H1 (cell line): ENCODE measurements around the gene PLLP. TPM values are rescaled to one million over a fixed set of nuclear protein-coding genes. Genes with fewer than 3 reads are reported as not detected.
"Not testable (repeated sequence)": the region's sequence is repeated elsewhere in the genome, so short reads cannot be mapped to it uniquely, and the experiment has no call there.

Experiments used
- CTCF ChIA-PET: fragments of 300-600 bp; sonication (Branson Sonifier 250); formaldehyde crosslinking; loops from one replicate; lab custom pipeline; 2021; ENCODE audit not compliant: partially characterized antibody; lab: Charles Lee
- POLR2A ChIA-PET: fragments of 300-600 bp; sonication (Branson Sonifier 250); formaldehyde crosslinking; loops from one replicate; lab custom pipeline; 2021; ENCODE audit warnings: inconsistent platforms; ENCODE audit not compliant: partially characterized antibody; lab: Charles Lee
- DNase-seq, 2 experiments: peaks; one replicate each; pipeline versions ENCODE4 v3.0.0 to v3.0.0-alpha.2; 2010 to 2022; ENCODE audit warnings: low spot score in 2 of 2, low read depth in 1 of 2, mixed read lengths in 1 of 2
- FAIRE-seq: peaks from 2 replicates; lab custom pipeline; 2011; peaks lifted over from hg19 to GRCh38; lab: Jason Lieb, UNC
- H2AFZ ChIP-seq: 2 replicates; pipeline ENCODE4 v1.8.1; 2012; ENCODE audit warnings: low read length, inconsistent platforms
- H2AK5ac ChIP-seq: 2 replicates; pipeline ENCODE4 v1.6.1; 2013; ENCODE audit warnings: low read depth, low read length
- H2BK120ac ChIP-seq: replicated peaks from 2 replicates; pipeline ENCODE3; 2013; ENCODE audit warnings: low read depth, low read length, inconsistent platforms
- H2BK12ac ChIP-seq: 2 replicates; pipeline ENCODE4 v1.6.1; 2013; ENCODE audit warnings: low read depth, low read length
- H2BK15ac ChIP-seq: 2 replicates; pipeline ENCODE4 v1.6.1; 2013; ENCODE audit warnings: low read length
- H2BK20ac ChIP-seq: 2 replicates; pipeline ENCODE4 v1.6.1; 2013; ENCODE audit warnings: low read length
- H2BK5ac ChIP-seq: 2 replicates; pipeline ENCODE4 v1.6.1; 2013; ENCODE audit warnings: low read depth, low read length
- H3K14ac ChIP-seq: 2 replicates; pipeline ENCODE4 v1.6.1; 2013; ENCODE audit warnings: inconsistent platforms; ENCODE audit not compliant: insufficient read length
- H3K18ac ChIP-seq: 2 replicates; pipeline ENCODE4 v1.6.1; 2013; ENCODE audit warnings: low read length; ENCODE audit errors: extremely low read depth
- H3K23ac ChIP-seq: 2 replicates; pipeline ENCODE4 v1.6.1; 2013; ENCODE audit warnings: inconsistent platforms; ENCODE audit not compliant: insufficient read length
- H3K23me2 ChIP-seq: 2 replicates; pipeline ENCODE4 v1.6.1; 2013; ENCODE audit warnings: low read depth, low read length
- H3K27ac ChIP-seq: 2 replicates; pipeline ENCODE4 v1.6.1; 2011; ENCODE audit warnings: low read depth, low read length, inconsistent platforms
- H3K27me3 ChIP-seq, 4 experiments: replicated peaks in 1 of 4; 1 replicate in 1 of 4; 2 replicates in 3 of 4; pipeline versions ENCODE4 v1.6.1 to v1.8.1; 2011 to 2013; ENCODE audit warnings: low read length in 3 of 4, mild to moderate bottlenecking in 3 of 4, inconsistent platforms in 2 of 4, mixed read lengths in 2 of 4, moderate library complexity in 1 of 4; ENCODE audit not compliant: control insufficient read depth in 3 of 4, insufficient read depth in 3 of 4; ENCODE audit errors: extremely low read depth in 1 of 4
- H3K36me3 ChIP-seq, 4 experiments: 2 replicates each; pipeline versions ENCODE4 v1.6.1 to v1.8.1; 2011 to 2013; ENCODE audit warnings: mild to moderate bottlenecking in 4 of 4, low read length in 3 of 4, moderate library complexity in 2 of 4, control low read depth in 1 of 4, inconsistent platforms in 1 of 4; ENCODE audit not compliant: insufficient read depth in 4 of 4, control insufficient read depth in 2 of 4
- H3K4ac ChIP-seq: replicated peaks from 2 replicates; pipeline ENCODE3; 2013; ENCODE audit warnings: low read length, low read depth, mixed read lengths, inconsistent platforms; ENCODE audit not compliant: insufficient read length
- H3K4me1 ChIP-seq, 4 experiments: replicated peaks in 1 of 4; 1 replicate in 1 of 4; 2 replicates in 3 of 4; pipeline versions ENCODE4 v1.6.1 to v1.8.1; 2011 to 2013; ENCODE audit warnings: low read length in 3 of 4, inconsistent platforms in 2 of 4, mixed read lengths in 1 of 4; ENCODE audit not compliant: insufficient read depth in 4 of 4, control insufficient read depth in 3 of 4
- H3K4me2 ChIP-seq, 2 experiments: 2 replicates each; pipeline versions ENCODE4 v1.6.1 to v1.8.1; 2011 to 2013; ENCODE audit warnings: low read depth in 2 of 2, low read length in 2 of 2, control low read depth in 1 of 2, inconsistent platforms in 1 of 2, mild to moderate bottlenecking in 1 of 2; ENCODE audit not compliant: insufficient read depth in 1 of 2
- H3K4me3 ChIP-seq, 4 experiments: fragments of 200-600, 300-600 bp in 1 of 4; sonication (generic), shearing (Covaris generic), sonication (Bioruptor Twin) in 1 of 4; 2 replicates each; pipeline versions ENCODE4 v1.5.1 to v1.8.1; 2011 to 2016; ENCODE audit warnings: low read length in 4 of 4, low read depth in 3 of 4, control low read depth in 2 of 4, inconsistent platforms in 2 of 4, mild to moderate bottlenecking in 2 of 4, mixed read lengths in 1 of 4, moderate library complexity in 1 of 4; ENCODE audit not compliant: insufficient read depth in 2 of 4; ENCODE audit errors: extremely low read depth in 1 of 4
- H3K56ac ChIP-seq: replicated peaks from 2 replicates; pipeline ENCODE3; 2013; ENCODE audit warnings: low read depth, mild to moderate bottlenecking, mixed read lengths, low read length, inconsistent platforms; ENCODE audit not compliant: insufficient read length
- H3K79me1 ChIP-seq: 2 replicates; pipeline ENCODE4 v1.6.1; 2013; ENCODE audit warnings: low read depth, low read length, control low read depth
- H3K79me2 ChIP-seq, 2 experiments: 2 replicates each; pipeline versions ENCODE4 v1.6.1 to v1.8.1; 2012 to 2013; ENCODE audit warnings: low read length in 2 of 2, mild to moderate bottlenecking in 2 of 2, inconsistent platforms in 1 of 2; ENCODE audit not compliant: insufficient read depth in 2 of 2, control insufficient read depth in 1 of 2
- H3K9ac ChIP-seq, 4 experiments: replicated peaks in 1 of 4; 1 replicate in 1 of 4; 2 replicates in 3 of 4; pipeline versions ENCODE4 v1.6.1 to v1.8.1; 2011 to 2013; ENCODE audit warnings: low read depth in 3 of 4, low read length in 3 of 4, control low read depth in 2 of 4, mild to moderate bottlenecking in 2 of 4, moderate library complexity in 2 of 4, inconsistent platforms in 1 of 4; ENCODE audit errors: extremely low read depth in 1 of 4
- H3K9me3 ChIP-seq, 2 experiments: 2 replicates each; pipeline versions ENCODE4 v1.6.1 to v1.8.1; 2012 to 2013; ENCODE audit warnings: mild to moderate bottlenecking in 2 of 2, moderate library complexity in 2 of 2, control low read depth in 1 of 2, inconsistent platforms in 1 of 2, low read depth in 1 of 2, low read length in 1 of 2, mixed read lengths in 1 of 2; ENCODE audit not compliant: insufficient read depth in 2 of 2
- H4K20me1 ChIP-seq, 2 experiments: replicated peaks in 1 of 2; 2 replicates each; pipeline versions ENCODE3 to v1.8.1; 2011 to 2013; ENCODE audit warnings: inconsistent platforms in 2 of 2, low read length in 2 of 2, mild to moderate bottlenecking in 1 of 2; ENCODE audit not compliant: insufficient read depth in 2 of 2, control insufficient read depth in 1 of 2
- H4K5ac ChIP-seq: 2 replicates; pipeline ENCODE4 v1.6.1; 2013; ENCODE audit warnings: low read length, low read depth, mixed read lengths, inconsistent platforms; ENCODE audit not compliant: insufficient read length
- H4K8ac ChIP-seq: 2 replicates; pipeline ENCODE4 v1.8.0; 2013; ENCODE audit warnings: mild to moderate bottlenecking, moderate library complexity, low read length, inconsistent platforms; ENCODE audit not compliant: insufficient read depth; ENCODE audit errors: extremely low read depth
- H4K91ac ChIP-seq: replicated peaks from 2 replicates; pipeline ENCODE3; 2013; ENCODE audit warnings: low read length, mixed read lengths, inconsistent platforms; ENCODE audit not compliant: insufficient read length
- BACH1 ChIP-seq: IDR thresholded peaks from 2 replicates; pipeline ENCODE4 v1.6.1; 2012; ENCODE audit warnings: low read length, improper control_type of control experiment
- CHD1 ChIP-seq: IDR thresholded peaks from 2 replicates; pipeline ENCODE4 v1.6.1; 2012; ENCODE audit warnings: low read depth, low read length, improper control_type of control experiment
- CHD2 ChIP-seq: IDR thresholded peaks from 2 replicates; pipeline ENCODE4 v1.6.1; 2012; ENCODE audit warnings: low read length, improper control_type of control experiment
- HDAC6 ChIP-seq: IDR thresholded peaks from one replicate; pipeline ENCODE4 v1.7.1; 2012; ENCODE audit warnings: low read depth, mild to moderate bottlenecking, inconsistent platforms, low read length, moderate library complexity
- SIRT6 ChIP-seq: IDR thresholded peaks from one replicate; pipeline ENCODE4 v1.7.1; 2012; ENCODE audit warnings: low read length, inconsistent platforms
- SP4 ChIP-seq: IDR thresholded peaks from 2 replicates; pipeline ENCODE4 v1.6.1; 2012; ENCODE audit warnings: low read length, inconsistent platforms
- WGBS, 2 experiments: shearing (Covaris generic) in 1 of 2; methylation state at CpG; one replicate each; pipeline versions ENCODE4 v1.1.6 to v1.1.7; 2013 to 2015; ENCODE audit warnings: low lambda C conversion rate in 2 of 2, mixed read lengths in 2 of 2, inconsistent platforms in 1 of 2, low coverage in 1 of 2, missing lambda C conversion rate in 1 of 2; ENCODE audit not compliant: insufficient replicate concordance in 2 of 2, insufficient coverage in 1 of 2, insufficient read length in 1 of 2; ENCODE audit errors: extremely low coverage in 1 of 2, missing lambda C conversion rate in 1 of 2; 5-methylcytosine and 5-hydroxymethylcytosine counted together
- polyA plus RNA-seq, 7 experiments: library from polyadenylated mRNA; depleted of rRNA in 3 of 7; stranded (reverse) in 5 of 7; unstranded in 2 of 7; fragments of >200 nt in 5 of 7; fragments of 200-250 nt in 2 of 7; gene quantifications; 1 replicate in 5 of 7; 2 replicates in 1 of 7; 4 replicates in 1 of 7; pipeline versions ENCODE4 v1.2.1 to v1.2.3, GENCODE V29; 2011 to 2013; ENCODE audit warnings: missing spikeins in 2 of 7, mixed read lengths in 2 of 7
- total RNA-seq: library from RNA; stranded (reverse); fragmentation: NEBNext Ultra II Directional; extraction: Animal tissue kit (Norgen Biotek cat#: 25700); gene quantifications from 2 replicates; pipeline ENCODE4 v1.2.1, GENCODE V29; 2021
- TF ChIP-seq, protein P1 (sequence below): IDR thresholded peaks from 2 replicates; pipeline ENCODE4 v1.6.1; 2012; ENCODE audit warnings: inconsistent platforms

Gene PLLP
- total and polyA plus RNA-seq, 2 of the 8 experiments (the other 6 are each of a cell fraction or from before 2014, with no cell fraction given): 2.9 to 10.6 TPM

DNA sequence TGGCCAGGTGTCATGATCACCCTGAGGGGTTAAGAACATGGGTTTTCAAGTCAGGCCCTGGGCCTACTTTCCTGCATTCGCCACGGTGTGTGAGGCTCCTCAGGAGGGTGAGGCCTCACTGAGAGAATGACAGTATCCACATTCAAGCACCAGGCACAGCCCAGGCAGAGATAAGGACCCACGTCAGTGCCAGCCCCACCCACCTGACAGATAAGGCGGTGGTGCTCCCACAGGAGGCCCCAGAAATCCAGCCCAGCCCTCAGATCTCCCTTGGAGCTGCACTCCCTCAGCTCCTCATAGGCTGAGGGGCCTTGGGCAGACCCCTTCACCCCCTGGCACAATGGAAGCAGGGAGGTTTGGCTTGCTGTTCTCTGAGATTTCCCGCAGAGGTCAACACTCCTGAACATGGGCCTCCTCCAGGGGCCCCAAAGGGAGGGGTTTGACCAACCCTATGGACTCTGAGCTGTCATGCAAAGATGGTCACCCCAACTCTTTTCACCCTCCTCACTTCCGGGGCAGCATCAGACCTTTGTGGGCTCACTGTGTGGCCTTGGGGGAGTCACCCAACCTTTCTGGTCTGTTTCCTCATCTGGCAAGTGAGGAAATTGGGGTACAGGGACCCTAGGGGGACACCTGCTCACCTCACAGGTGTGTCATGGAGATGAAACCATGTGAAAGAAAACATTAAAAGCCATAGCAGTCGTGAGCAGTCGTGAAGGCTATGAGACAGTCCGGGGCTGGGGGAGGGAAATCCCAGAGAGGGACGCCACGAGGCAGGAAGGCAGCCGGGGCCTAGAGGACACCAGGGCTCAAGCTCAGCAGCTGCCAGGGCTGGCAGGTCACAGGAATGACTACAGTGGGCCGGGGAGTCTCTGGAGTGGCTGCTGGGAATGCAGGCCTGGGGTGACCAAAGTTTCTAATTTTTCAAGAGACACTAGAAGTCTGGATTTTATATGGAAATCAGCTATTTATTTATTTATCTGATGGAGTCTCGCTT lies 15.4 kb downstream of the PLLP start (continued):
- TF ChIP-seq SP4 (no peak), HDAC6 (no peak), BACH1 (no peak), CHD2 (no peak), CHD1 (no peak), SIRT6 (no peak)
- TF ChIP-seq, protein P1, sequence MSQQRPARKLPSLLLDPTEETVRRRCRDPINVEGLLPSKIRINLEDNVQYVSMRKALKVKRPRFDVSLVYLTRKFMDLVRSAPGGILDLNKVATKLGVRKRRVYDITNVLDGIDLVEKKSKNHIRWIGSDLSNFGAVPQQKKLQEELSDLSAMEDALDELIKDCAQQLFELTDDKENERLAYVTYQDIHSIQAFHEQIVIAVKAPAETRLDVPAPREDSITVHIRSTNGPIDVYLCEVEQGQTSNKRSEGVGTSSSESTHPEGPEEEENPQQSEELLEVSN: no peak

DNA sequence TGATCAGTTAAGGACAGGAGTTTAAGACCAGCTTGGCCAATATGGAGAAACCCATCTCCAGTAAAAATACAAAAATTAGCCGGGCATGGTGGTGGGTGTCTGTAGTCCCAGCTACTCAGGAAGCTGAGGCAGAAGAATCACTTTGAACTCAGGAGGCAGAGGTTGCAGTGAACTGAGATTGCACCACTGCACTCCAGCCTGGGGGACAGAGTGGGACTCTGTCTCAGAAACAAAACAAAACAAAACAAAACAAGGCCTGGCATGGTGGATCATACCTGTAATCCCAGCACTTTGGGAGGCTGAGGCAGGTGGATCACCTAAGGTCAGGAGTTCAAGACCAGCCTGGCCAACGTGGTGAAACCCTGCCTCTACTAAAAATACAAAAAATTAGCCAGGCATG lies 17.1 kb downstream of the PLLP start:
- DNase-seq, H2AK5ac ChIP-seq, H3K4me1 ChIP-seq, H3K27me3 ChIP-seq, H4K8ac ChIP-seq, H4K20me1 ChIP-seq, POLR2A ChIA-PET, H3K4me3 ChIP-seq, H2BK5ac ChIP-seq, H3K4ac ChIP-seq, H4K5ac ChIP-seq, H3K9me3 ChIP-seq, H3K23me2 ChIP-seq, FAIRE-seq, H3K79me2 ChIP-seq, H2AFZ ChIP-seq, H2BK20ac ChIP-seq, H2BK120ac ChIP-seq, H3K4me2 ChIP-seq, CTCF ChIA-PET, H2BK12ac ChIP-seq, H3K36me3 ChIP-seq, H3K9ac ChIP-seq, H3K23ac ChIP-seq, H3K18ac ChIP-seq, H4K91ac ChIP-seq, H3K14ac ChIP-seq, H3K79me1 ChIP-seq, H2BK15ac ChIP-seq, H3K27ac ChIP-seq, H3K56ac ChIP-seq: not testable (repeated sequence)
- WGBS, 2 experiments: 81% methylated on average over 2 of the region's 2 CpGs; no CpG with 5 or more reads in 1 of the 2 experiments
